ENCODE measurements around the gene RPS6KL1.

GRCh38 chr14:74892745-74893144, 30.3 kb downstream of the RPS6KL1 start:
- no peak for TF ChIP-seq CTCF (IDR thresholded peaks at IDR 0.05)
- no peak for TF ChIP-seq POLR2A (IDR thresholded peaks at IDR 0.05)

Data from heart left ventricle (tissue), 13 donors.